Renal cortex interstitium (tissue), 11 donors: ENCODE measurements around the gene ATF4. TPM values are rescaled to one million over a fixed set of nuclear protein-coding genes. Genes with fewer than 3 reads are reported as not detected.

Experiments used
- DNase-seq, 11 donors: peaks; one replicate each; pipeline ENCODE4 v3.0.0-alpha.2; 2013; ENCODE audit warnings: low read depth in 9 of 11, low spot score in 4 of 11; ENCODE audit errors: extremely low read depth in 1 of 11
- polyA plus RNA-seq, 3 donors: library from polyadenylated mRNA; unstranded; fragments of 120-200 nt; gene quantifications; one replicate each; pipeline ENCODE4 v1.2.1, GENCODE V29; 2013; ENCODE audit not compliant: insufficient read length in 3 of 3

ATF4 gene
- polyA plus RNA-seq, 3 donors: 260 to 282 (median 267) TPM

DNA sequence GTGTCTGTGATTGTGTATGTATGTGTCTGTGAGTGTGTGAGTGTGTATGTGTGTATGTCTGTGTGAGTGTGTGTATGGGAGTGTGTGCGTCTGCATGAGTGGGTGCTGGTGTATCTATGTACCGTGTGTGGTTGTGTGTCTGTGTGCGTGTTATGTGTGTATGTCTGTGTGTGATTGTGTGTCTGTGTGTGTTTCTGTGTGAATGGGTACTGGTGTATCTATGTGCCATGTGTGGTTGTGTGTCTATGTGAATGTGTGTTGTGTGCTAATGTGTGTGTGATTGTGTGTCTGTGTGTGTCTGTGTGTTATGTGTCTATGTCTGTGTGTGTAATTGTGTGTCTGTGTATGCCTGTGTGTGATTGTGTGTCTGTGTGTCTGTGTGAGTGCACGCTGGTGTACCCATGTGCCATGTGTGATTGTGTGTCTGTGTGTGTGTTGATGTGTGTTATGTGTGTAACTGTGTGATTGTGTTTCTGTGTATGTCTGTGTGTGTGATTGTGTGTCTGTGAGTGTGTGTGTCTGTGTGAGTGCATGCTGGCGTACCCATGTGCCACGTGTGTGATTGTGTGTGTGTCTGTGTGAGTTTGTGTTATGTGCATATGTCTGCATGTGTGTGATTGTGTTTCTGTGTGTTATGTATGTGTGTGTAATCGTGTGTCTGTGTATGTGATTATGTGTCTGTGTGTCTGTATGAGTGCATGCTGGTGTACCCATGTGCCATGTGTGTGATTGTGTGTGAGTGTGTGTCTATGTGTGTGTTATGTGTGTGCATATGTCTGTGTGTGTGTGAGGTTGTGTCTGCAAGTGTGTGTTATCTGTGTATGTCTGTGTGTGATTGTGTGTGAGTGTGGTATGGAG, 43.4 kb downstream of the ATF4 start:
- DNase-seq: no peak

DNA sequence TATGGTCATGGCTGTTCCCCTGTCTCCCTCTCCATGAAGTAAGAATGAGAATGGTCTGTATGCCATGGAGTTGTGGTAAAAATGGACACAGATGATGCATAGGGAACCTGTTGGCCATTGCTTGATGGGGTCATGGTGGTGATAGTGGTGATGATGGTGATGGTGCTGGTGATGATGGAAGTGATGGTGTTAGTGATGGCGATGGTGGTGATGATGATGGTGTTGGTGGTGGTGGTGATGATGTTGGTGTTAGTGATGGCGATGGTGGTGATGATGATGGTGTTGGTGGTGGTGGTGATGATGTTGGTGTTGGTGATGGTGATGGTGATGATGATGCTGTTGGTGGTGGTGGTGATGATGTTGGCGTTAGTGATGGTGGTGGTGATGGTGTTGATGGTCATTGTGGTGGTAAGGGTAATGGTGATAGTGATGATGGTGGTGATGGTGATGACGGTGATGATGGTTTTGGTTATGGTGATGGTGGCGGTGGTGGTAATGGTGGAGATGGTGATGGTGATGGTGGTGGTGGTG, 45.1 kb downstream of the ATF4 start:
- DNase-seq: no peak

DNA sequence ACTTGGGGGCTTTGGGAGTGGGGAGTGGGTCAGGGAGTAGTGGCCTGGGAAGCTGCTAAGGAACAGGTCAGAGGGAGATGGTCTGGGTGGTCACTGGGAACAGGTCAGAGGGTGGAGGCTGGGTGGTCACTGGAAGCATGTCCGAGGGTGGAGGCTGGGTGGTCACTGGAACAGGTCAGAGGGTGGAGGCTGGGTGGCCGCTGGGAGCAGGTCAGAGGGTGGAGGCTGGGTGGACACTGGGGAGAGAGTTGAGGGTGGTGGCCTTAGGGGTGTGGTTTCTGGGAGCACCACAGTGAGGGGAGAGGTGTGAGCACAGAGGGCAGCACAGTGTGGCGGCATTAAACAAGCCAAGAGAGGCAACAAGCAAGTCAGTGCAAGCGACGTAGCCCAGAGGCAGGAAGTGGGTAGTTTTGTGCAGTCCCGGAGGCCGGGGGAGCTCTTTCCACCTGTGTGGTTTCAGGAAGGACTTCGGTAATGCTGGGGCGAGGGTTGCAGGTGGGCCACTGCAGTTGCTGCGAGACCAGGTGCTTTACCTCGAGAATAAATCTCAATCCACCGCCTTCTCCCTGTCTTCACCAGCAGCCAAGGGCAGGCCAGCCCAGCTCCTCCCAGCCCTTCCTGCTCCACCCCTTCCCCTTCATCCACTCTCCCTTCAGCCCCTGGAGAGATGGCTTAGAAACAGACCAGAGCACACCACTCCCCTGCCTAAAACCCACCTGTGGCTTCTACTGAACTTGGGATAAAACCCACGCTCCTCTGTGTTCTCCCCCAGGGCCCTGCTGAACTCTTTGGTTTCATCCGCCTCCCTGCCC, 47.0 kb downstream of the ATF4 start:
- no peak for DNase-seq

DNA sequence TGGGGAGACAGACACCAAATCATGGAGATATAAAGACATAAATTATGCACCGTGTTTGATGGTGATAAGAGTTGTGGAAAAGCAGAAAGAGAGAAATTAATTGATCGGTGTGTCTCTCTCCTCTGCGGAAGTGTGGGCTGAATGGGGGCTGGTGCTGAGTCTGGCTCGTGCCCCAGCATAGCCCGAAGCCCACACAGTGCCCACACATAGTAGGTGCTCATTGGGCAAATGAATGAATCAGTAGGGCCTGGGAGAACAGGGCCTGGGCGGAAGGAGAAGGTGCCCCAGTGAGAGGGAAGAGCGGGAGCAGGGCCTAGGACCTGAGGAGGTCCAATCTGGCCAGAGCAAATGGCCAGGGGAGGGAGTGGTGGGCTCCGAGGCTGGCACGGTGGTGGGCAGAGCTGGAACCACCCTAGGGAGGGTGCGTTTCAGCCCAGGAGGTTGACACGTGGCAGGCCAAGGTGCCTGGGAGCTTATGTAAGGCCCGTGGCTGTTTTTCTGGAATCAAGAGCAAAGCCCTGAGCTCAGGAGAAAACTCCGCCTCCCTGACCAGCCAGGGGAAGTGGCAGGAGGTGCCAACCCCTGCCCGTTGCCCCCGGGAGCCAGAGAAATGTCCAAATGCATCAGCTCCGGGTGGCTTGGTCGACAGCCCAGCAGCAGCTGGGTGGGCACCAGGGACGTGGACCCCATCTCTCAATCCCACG, 48.1 kb downstream of the ATF4 start:
- DNase-seq: no peak

DNA sequence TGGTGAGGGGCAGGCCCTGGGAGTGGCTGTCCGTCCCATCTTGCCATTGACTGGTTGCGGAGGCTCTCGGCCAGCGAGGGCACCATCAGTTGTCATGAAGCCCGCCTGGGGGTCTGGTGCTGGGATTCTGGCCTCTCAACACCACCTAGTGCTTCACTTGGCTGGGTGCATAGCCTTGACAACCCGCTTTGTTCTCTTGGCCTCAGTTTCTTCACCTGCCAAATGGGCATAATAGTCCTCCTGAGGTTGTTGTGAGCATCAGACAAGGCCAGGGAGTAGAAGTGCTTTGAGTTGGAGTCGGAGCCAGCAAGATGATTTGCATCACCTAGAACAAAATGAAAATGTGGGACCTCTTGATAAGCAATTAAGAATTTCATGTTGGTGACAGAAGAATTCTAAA, 48.7 kb downstream of the ATF4 start:
- DNase-seq: no peak

DNA sequence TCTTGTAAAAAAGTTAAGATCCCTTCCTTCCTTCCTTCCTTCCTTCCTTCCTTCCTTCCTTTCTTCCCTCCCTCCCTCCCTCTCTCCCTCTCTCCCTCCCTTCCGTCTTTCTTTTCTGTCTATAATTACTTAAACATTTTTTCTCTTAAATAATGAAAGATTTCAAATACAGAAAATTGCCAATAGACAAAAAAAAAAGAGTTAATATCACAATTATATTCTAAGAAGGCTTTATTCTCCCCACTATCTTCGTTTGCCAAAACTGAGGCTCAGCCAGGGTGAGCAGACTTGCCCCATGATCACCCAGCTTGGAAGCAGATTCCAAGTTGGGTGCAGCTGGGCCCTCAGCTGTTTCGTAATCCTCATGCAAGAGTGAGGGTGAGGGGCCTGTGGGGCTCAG, 49.9 kb downstream of the ATF4 start:
- DNase-seq: no peak

DNA sequence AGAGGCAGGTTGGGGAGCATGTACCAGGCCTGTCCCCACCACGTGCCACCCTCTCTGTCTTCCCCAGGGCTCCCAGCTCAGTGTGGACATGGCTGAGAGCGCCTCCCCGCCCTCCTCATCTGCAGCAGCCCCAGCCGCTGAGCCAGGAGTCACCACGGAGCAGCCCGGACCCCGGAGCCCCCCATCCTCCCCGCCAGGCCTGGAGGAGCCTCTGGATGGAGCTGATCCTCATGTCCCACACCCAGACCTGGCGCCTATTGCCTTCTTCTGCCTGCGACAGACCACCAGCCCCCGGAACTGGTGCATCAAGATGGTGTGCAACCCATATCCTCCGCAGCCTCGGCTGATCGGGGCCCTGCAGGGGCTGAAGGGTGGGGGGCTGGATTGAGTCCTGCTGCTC, 50.3 kb downstream of the ATF4 start, which contains the start of gene CACNA1I:
Gene CACNA1I, plus strand, starts transcription at position 89 of the 400 bp plus-strand sequence. Its CDS starts 0 bp downstream, at position 89.
- no peak for DNase-seq

DNA sequence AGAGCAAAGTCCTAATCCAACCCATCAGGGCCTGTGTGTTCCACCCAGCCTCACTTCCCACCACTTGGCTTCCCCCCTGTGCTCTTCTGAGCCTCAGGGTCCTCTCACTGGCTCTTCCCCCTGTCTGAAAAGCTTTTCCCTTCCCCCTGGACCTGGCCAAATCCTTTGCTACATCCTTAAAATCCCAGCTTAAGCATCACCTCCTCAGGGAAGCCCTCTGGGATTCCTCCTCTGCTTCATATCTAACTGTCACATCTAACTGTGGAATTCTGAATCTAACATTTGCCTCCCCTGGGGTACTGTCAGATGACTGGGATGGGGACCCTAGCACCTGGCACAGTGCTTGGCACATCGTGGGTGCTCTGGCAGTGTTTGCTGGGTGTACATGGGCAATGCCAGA, 51.2 kb downstream of the ATF4 start:
- DNase-seq: no peak

Other genes with a start within 250 kb of the ATF4 start
- gene RPL3, start 200.9 kb upstream of the ATF4 start, polyA plus RNA-seq: 1,000 to 10,000 TPM; 2,961 to 3,304 (median 3,137) TPM
- 10 to 100 TPM; 15.7 to 28.4 (median 23.7) TPM for gene SYNGR1, start 170.6 kb upstream of the ATF4 start, polyA plus RNA-seq
- gene TAB1, start 120.8 kb upstream of the ATF4 start, polyA plus RNA-seq: 10 to 100 TPM; 21.1 to 33.0 (median 30.7) TPM
- 10 to 100 TPM; 20.8 to 33.3 (median 22.0) TPM for gene MGAT3, start 63.5 kb upstream of the ATF4 start, polyA plus RNA-seq
- gene MIEF1, start 18.3 kb upstream of the ATF4 start, polyA plus RNA-seq: 10 to 100 TPM; 32.3 to 36.0 (median 34.8) TPM
- 10 to 100 TPM; 41.3 to 58.4 (median 52.9) TPM for gene RPS19BP1, start 12.2 kb downstream of the ATF4 start, polyA plus RNA-seq
- gene CACNA1I, start 50.2 kb downstream of the ATF4 start, polyA plus RNA-seq: under 1 TPM; 0.09 to 0.10 (median 0.09) TPM